HepG2 (cell line): ENCODE data around the gene GPT2. TPM values are rescaled to one million over a fixed set of nuclear protein-coding genes. Genes with fewer than 3 reads are reported as not detected.

Experiments used
- ATF5 ChIP-seq: sonication (generic); formaldehyde crosslinking; IDR thresholded peaks from 2 replicates; pipeline ENCODE4 v1.4.0; 2020; ENCODE audit warnings: mild to moderate bottlenecking, low read depth, missing genetic modification reagents
- CEBPG ChIP-seq: IDR thresholded peaks from 2 replicates; pipeline ENCODE4 v1.6.1; 2016
- CERS6 ChIP-seq: sonication (generic); formaldehyde crosslinking; IDR thresholded peaks from 2 replicates; pipeline ENCODE4 v1.5.0; 2020; ENCODE audit warnings: missing genetic modification reagents
- CSRNP2 ChIP-seq: sonication (generic); formaldehyde crosslinking; conservative IDR thresholded peaks from 2 replicates; pipeline ENCODE4 v1.8.0; 2022; ENCODE audit warnings: low read depth, missing genetic modification reagents
- EEA1 ChIP-seq: sonication (generic); formaldehyde crosslinking; IDR thresholded peaks from 2 replicates; pipeline ENCODE4 v1.5.1; 2020; ENCODE audit warnings: mild to moderate bottlenecking, missing genetic modification reagents, borderline replicate concordance
- ERF ChIP-seq: IDR thresholded peaks from 2 replicates; pipeline ENCODE4 v1.6.1; 2018; ENCODE audit warnings: missing biosample characterization, missing genetic modification reagents
- MAFF ChIP-seq: IDR thresholded peaks from 2 replicates; pipeline ENCODE4 v1.6.1; 2011; ENCODE audit warnings: low read depth, low read length, improper control_type of control experiment
- MAX ChIP-seq: IDR thresholded peaks from 2 replicates; pipeline ENCODE4 v1.6.1; 2012; ENCODE audit warnings: inconsistent platforms
- MTERF4 ChIP-seq: sonication (generic); formaldehyde crosslinking; IDR thresholded peaks from 2 replicates; pipeline ENCODE4 v1.8.0; 2023; ENCODE audit warnings: mild to moderate bottlenecking, missing genetic modification reagents
- MTF1 ChIP-seq: sonication (generic); formaldehyde crosslinking; IDR thresholded peaks from 2 replicates; pipeline ENCODE4 v1.5.0; 2020; ENCODE audit warnings: missing genetic modification reagents
- NFKBIZ ChIP-seq: IDR thresholded peaks from 2 replicates; pipeline ENCODE4 v1.6.1; 2018; ENCODE audit warnings: missing genetic modification reagents, missing compliant biosample characterization
- SNAI1 ChIP-seq: sonication (generic); formaldehyde crosslinking; IDR thresholded peaks from 2 replicates; pipeline ENCODE4 v1.5.0; 2020; ENCODE audit warnings: mild to moderate bottlenecking, missing genetic modification reagents, borderline replicate concordance
- SYNCRIP ChIP-seq: fragments of 200-400 bp; formaldehyde crosslinking; IDR thresholded peaks from 2 replicates; pipeline ENCODE4 v1.6.1; 2018; ENCODE audit warnings: mild to moderate bottlenecking, low read depth, low read length; ENCODE audit not compliant: insufficient read depth
- TFDP1 ChIP-seq: IDR thresholded peaks from 2 replicates; pipeline ENCODE4 v1.6.1; 2016; ENCODE audit warnings: missing compliant biosample characterization, missing genetic modification reagents, borderline replicate concordance
- ZBED4 ChIP-seq: sonication (generic); formaldehyde crosslinking; IDR thresholded peaks from 2 replicates; pipeline ENCODE4 v1.4.0; 2020; ENCODE audit warnings: missing genetic modification reagents, borderline replicate concordance
- ZBTB26 ChIP-seq: IDR thresholded peaks from 2 replicates; pipeline ENCODE4 v1.6.1; 2016; ENCODE audit warnings: missing compliant biosample characterization, missing genetic modification reagents, borderline replicate concordance
- ZMYM3 ChIP-seq: sonication (generic); formaldehyde crosslinking; IDR thresholded peaks from 2 replicates; pipeline ENCODE4 v1.5.1; 2020; ENCODE audit warnings: mild to moderate bottlenecking, missing genetic modification reagents
- ZNF282 ChIP-seq: fragments of 450-650 bp; IDR thresholded peaks from 2 replicates; pipeline ENCODE4 v1.6.1; 2018; ENCODE audit not compliant: partially characterized antibody
- ZNF3 ChIP-seq: IDR thresholded peaks from 2 replicates; pipeline ENCODE4 v1.7.0; 2017; ENCODE audit warnings: inconsistent platforms
- ZNF331 ChIP-seq: sonication (generic); formaldehyde crosslinking; IDR thresholded peaks from 2 replicates; pipeline ENCODE4 v1.4.0; 2020; ENCODE audit warnings: missing genetic modification reagents
- polyA plus RNA-seq, 8 experiments: library from polyadenylated mRNA; depleted of rRNA in 3 of 8; stranded (reverse) in 7 of 8; unstranded in 1 of 8; fragments of >200 nt; fragmentation: Illumina TruSeq in 4 of 8; extraction: Trizol in 4 of 8; gene quantifications; 2 replicates each; pipeline versions ENCODE4 v1.2.1 to v1.2.3, GENCODE V29; 2011 to 2016; ENCODE audit warnings: low read depth in 4 of 8, missing spikeins in 1 of 8, mixed read lengths in 1 of 8; ENCODE audit not compliant: insufficient read depth in 1 of 8
- total RNA-seq, 5 experiments: library from RNA; depleted of rRNA; stranded (reverse); fragments of >200 nt; fragmentation: Illumina TruSeq; extraction: Trizol; gene quantifications; 2 replicates each; pipeline ENCODE4 v1.2.3, GENCODE V29; 2016; ENCODE audit warnings: low read depth in 1 of 5

Gene GPT2
- total and polyA plus RNA-seq, 2 of the 13 experiments (the other 11 are each of a cell fraction or from before 2014, with no cell fraction given) = 138 to 267 TPM

GRCh38 chr16:46974352-46974751 lies 90.2 kb downstream of the GPT2 start (continued):
- TF ChIP-seq CERS6 (CRISPR knock-in tag) (no peak), CSRNP2 (no peak), CEBPG (CRISPR knock-in tag) (0 out of 2 replicates have a peak, but pooled peaks have one; percentile 3), MAFF (no peak), MTERF4 (0 out of 2 replicates have a peak, but pooled peaks have one; percentile 4), ZBTB26 (CRISPR knock-in tag) (no peak), ZNF282 (no peak), ZMYM3 (CRISPR knock-in tag) (peak; percentile 45; the same call in 1 of the 2 replicates), TFDP1 (CRISPR knock-in tag) (peak; percentile 24; the same call in 1 of the 2 replicates), SYNCRIP (no peak), SNAI1 (CRISPR knock-in tag) (0 out of 2 replicates have a peak, but pooled peaks have one; percentile 8), ERF (CRISPR knock-in tag) (no peak), EEA1 (CRISPR knock-in tag) (no peak), MAX (peak; percentile 75; the same call in 1 of the 2 replicates), ZBED4 (CRISPR knock-in tag) (no peak), NFKBIZ (CRISPR knock-in tag) (no peak), ZNF331 (CRISPR knock-in tag) (0 out of 2 replicates have a peak, but pooled peaks have one; percentile 25), ATF5 (CRISPR knock-in tag) (no peak), MTF1 (CRISPR knock-in tag) (no peak), ZNF3 (CRISPR knock-in tag) (no peak)
